ENCODE data around the gene ATF4.

ATF4 gene

DNA sequence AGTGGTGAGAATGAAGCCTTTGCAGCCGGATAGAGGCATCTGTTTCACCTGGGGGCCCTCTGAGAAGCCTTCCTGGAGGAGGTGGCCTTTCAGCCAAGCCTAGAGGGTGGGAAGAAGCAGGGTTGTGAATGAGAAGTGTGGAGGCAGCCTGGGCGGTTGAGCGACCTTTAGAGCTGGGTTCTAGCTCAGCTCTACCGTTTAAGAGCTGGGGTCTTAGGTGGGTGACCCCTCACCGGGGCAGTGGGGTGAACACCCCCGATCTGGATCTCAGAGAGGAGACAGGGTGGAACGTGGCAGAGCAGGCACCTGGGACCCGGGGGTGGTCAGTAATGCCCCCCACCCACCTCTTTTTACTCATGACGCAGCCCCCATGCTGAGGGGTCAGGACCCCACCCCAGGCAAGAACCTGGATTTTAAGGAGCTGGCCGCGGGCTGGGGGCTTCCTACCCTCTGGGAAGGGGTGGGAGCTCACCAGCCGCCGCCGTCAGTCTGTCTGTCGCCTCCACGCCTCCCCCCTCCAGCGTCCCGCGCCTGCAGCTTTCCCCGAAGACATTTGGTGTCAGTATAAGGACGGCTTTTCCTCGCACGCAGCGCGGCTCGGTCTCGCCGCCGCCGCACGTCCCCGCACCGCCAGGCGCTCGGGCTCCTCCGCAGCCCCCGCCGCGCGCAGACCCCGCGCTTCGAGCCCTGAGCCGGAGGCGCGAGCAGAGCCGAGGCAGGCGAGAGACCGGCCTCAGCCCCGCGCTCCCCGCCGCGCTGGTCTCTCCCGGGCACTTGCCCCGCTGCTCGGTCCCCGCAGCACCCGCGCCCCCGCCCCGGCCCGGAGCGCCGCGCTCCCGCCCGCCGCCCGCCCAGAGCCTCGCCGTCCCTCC, 36.8 kb downstream of the ATF4 start:
- TF ChIP-seq, protein P1, sequence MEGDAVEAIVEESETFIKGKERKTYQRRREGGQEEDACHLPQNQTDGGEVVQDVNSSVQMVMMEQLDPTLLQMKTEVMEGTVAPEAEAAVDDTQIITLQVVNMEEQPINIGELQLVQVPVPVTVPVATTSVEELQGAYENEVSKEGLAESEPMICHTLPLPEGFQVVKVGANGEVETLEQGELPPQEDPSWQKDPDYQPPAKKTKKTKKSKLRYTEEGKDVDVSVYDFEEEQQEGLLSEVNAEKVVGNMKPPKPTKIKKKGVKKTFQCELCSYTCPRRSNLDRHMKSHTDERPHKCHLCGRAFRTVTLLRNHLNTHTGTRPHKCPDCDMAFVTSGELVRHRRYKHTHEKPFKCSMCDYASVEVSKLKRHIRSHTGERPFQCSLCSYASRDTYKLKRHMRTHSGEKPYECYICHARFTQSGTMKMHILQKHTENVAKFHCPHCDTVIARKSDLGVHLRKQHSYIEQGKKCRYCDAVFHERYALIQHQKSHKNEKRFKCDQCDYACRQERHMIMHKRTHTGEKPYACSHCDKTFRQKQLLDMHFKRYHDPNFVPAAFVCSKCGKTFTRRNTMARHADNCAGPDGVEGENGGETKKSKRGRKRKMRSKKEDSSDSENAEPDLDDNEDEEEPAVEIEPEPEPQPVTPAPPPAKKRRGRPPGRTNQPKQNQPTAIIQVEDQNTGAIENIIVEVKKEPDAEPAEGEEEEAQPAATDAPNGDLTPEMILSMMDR (IDR thresholded peaks at IDR 0.05; ENCODE audit: low read depth, low read length): no peak
- H3K4me3 ChIP-seq (ENCODE audit: low read depth, low read length): no peak overlapping the region

DNA sequence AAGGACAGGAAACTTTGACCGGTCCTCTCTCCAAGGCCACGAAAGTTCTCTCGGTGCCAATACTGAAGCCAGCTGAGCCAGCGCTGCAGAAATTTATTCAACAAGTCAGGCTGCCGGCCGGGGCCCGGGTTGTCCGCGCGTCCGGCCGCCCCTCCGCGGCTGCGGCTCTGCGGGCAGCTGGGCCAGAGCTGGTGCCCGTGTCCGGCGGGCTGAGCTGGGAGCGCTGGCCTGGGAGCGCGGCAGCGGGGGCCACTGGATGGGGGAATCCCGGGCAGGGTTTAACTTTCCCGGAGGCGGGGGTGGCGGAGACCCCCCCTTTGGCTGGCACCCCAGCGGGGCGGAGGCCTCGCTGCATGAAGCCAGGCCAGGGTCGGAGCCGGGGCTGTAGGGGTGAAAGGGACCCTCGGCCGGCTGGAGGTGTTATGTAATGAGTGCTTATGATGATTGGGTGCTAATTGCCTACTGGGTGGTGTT, 37.9 kb downstream of the ATF4 start:
- no peak overlapping the region for H3K4me3 ChIP-seq (ENCODE audit: low read depth, low read length)
- TF ChIP-seq, protein P1 (IDR thresholded peaks at IDR 0.05; ENCODE audit: low read depth, low read length): no peak

DNA sequence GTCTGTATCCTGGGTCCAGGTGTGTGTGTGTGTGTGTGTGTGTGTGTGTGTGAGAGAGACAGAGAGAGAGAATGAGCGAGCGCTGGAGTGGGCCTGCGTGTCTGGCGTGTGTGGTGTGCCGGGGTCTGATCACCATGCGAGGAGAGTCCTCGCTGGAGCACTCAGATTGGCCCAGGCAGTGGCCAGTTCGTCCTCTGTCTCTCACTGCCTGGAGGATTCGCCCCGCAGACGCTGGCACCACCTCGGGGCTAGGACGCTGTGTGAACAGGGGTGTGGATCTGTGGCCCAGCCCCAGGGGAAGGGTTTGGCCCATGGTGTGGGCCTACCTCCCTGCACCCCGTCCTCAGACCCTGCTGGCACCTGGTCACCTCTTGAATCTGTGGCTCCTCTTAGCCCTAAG, 38.6 kb downstream of the ATF4 start:
- TF ChIP-seq, protein P1 (IDR thresholded peaks at IDR 0.05; ENCODE audit: low read depth, low read length): no peak
- no peak overlapping the region for H3K4me3 ChIP-seq (ENCODE audit: low read depth, low read length)

DNA sequence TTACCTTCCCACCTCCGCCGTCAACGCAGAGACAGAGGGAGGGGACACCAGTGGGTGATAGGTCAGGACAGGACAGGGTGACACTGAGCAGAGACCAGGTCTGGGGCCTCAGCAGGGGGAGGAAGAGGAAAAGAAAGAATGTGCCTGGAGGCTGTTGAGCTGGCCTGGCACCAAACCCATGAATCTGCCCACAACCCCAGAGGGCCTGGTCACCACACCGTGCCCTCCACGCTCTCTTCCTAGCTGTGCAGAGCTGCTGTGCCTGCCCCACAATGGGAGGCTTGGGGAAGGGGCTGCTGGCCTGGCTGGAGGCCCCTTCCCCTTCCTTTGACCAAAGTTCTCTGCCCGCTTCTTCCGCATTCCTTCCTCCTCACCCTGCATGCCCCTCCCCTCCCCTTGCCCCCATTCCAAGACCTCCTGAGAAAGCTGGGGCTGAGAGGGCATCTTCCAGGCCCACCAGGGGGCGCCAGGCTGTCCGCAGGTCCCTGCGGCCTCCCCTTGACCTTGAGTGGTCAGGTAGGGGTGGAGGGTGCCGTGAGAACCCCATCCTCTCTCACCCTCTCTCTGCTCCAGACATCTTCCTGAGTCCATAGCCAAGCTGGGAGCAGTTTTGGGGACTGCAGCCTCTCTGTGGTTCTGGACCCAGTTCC, 39.2 kb downstream of the ATF4 start:
- TF ChIP-seq, protein P1 (IDR thresholded peaks at IDR 0.05; ENCODE audit: low read depth, low read length): peak; percentile 50
- H3K4me3 ChIP-seq (ENCODE audit: low read depth, low read length): no peak overlapping the region

DNA sequence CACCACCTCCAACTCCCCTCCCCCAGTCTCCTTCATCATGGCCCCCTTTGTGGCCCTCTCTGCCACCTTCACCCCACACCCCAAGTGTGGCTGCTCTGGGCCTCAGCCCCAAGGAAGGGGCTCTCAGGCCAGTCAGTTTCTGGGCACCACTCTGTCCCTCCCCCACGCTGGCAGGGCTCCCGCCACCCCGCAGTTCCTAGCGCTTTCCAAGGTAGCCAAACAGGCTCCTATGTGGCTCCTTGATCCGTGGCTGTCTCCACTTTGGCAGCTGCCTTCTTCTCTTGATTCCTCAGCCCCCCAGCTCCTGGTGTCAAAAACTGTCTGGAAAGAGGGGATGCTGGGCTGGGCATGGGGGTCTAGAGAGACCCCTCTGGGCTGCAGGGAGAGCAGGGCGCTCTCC, 39.8 kb downstream of the ATF4 start:
- TF ChIP-seq, protein P1 (IDR thresholded peaks at IDR 0.05; ENCODE audit: low read depth, low read length): no peak
- H3K4me3 ChIP-seq (ENCODE audit: low read depth, low read length): no peak overlapping the region

DNA sequence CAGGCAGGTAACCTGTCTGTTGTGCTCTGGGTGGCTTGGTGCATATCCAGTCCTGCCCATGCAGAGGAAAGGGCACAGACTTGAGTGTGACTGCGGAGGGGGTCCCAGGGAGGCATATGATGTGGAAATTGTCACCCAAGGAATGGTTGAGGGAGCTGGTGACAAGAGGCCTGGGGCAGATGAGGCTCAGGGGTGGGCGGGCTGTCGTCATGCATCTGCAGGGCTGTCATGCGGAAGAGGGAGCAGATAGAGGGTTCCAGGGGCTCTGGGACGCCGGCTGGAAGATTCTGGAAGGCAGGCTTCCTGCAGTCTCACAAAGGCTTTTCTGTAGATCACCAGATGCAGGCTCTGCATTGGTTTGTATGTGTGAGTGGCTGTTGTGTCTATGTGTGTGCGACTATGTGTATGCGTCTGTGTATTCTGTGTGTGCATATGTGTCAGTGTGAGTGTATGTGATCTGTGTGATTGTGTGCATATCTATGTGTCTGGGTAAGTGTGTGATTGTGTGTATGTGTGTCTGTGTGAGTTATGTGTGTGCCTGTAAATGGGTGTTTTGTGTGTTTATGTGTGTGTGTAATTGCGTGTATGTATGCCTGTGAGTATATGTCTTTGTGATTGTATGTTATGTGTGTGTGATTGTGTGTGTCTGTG, 42.6 kb downstream of the ATF4 start:
- H3K4me3 ChIP-seq (ENCODE audit: low read depth, low read length): no peak overlapping the region
- TF ChIP-seq, protein P1 (IDR thresholded peaks at IDR 0.05; ENCODE audit: low read depth, low read length): no peak
